Measurements from ENCODE around the gene CHRM1.
"Not testable (repeated sequence)": the region's sequence is repeated elsewhere in the genome, so short reads cannot be mapped to it uniquely, and the experiment has no call there.

The CHRM1 gene

GRCh38 chr11:62863687-62864335, 57.4 kb downstream of the CHRM1 start:
- no peak for DNase-seq

DNA sequence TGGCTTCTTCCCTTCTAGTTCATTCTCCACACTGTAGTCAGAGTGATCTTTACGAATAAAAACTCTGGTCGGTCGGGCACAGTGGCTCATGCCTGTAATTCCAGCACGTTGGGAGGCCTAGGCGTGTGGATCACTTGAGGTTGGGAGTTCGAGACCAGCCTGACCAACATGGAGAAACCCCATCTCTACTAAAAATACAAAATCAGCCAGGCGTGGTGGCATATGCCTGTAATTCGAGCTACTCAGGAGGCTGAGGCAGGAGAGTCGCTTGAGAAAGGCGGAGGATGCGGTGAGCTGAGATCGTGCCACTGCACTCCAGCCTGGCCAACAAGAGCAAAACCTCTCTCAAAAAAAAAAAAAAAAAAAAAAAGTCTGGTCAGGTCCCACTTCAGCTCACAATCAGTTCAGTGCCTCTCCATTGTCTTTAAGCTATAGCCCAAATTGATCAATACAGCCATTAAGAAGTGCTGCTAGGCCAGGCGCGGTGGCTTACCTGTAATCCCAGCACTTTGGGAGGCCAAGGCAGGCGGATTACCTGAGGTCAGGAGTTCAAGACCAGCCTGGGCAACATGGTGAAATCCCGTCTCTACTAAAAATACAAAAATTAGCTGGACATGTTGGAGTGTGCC, 59.5 kb downstream of the CHRM1 start:
- DNase-seq, result not testable (repeated sequence)

DNA sequence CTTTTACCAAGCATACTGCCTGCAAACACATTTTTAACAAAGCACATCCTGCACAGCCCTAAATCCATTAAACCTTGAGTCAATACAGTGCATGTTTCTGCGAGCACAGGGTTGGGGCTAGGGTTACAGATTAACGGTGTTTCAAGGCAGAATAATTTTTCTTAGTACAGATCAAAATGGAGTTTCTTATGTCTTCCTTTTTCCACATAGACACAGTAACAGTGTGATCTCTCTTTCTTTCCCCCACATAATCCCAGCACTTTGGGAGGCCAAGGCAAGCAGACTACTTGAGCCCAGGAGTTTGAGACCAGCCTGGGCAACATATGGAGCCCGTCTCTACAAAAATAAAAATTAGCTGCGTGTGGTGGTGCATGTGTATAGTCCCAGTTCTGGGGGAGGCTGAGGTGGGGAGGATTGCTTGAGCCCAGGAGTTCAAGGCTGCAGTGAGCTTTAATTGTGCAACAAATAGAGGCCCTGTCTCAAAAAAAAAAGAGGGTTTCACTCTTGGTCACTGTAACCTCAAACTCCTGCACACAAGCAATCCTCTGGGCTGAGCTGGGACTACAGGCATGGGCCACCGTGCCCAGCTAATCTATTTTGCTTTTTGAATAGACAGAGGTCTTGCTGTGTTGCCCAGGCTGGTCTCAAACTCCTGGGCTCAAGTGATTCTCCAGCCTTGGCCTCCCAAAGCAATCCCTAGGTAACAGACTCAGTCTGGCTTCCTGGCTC, 60.2 kb downstream of the CHRM1 start:
- DNase-seq, result no peak

GRCh38 chr11:62859281-62859703, 61.9 kb downstream of the CHRM1 start:
- not testable (repeated sequence) for DNase-seq
